Measurements from ENCODE around the gene ZNF578. TPM values are rescaled to one million over a fixed set of nuclear protein-coding genes. Genes with fewer than 3 reads are reported as not detected.

ZNF578 gene
- total RNA-seq, 2 experiments from 2014 or later = 0.72 to 0.86 TPM

Other genes starting within 250 kb of the ZNF578 start
- 10 to 100 TPM; 30.7 to 32.9 TPM for gene ZNF766, start 184.0 kb upstream of the ZNF578 start, total RNA-seq
- gene ZNF480, start 156.4 kb upstream of the ZNF578 start, total RNA-seq = 1 to 10 TPM; 2.6 to 3.2 TPM
- gene ZNF610, start 117.3 kb upstream of the ZNF578 start, total RNA-seq = 1 to 10 TPM; 1.4 to 3.2 TPM
- gene ZNF880, start 83.6 kb upstream of the ZNF578 start, total RNA-seq = 10 to 100 TPM; 18.1 to 20.4 TPM
- 1 to 10 TPM; 6.8 to 8.3 TPM for gene ZNF528, start 55.7 kb upstream of the ZNF578 start, total RNA-seq
- gene ZNF534, start 24.4 kb upstream of the ZNF578 start, total RNA-seq = not detected
- gene ZNF808, start 74.1 kb downstream of the ZNF578 start, total RNA-seq = 10 to 100 TPM; 32.4 to 32.5 TPM
- 10 to 100 TPM; 21.1 to 23.0 TPM for gene ZNF701, start 116.7 kb downstream of the ZNF578 start, total RNA-seq
- 10 to 100 TPM; 27.4 to 31.1 TPM for gene ZNF83, start 184.8 kb downstream of the ZNF578 start, total RNA-seq

All from activated CD8-positive, alpha-beta T cell treated with anti-CD3 and anti-CD28 coated beads for 36 hours (primary cell).